NB4 (cell line): ENCODE data around the gene DRC7.

Experiments used
- DNase-seq: peaks from one replicate; pipeline ENCODE4 v3.0.0; 2010; ENCODE audit warnings: low read depth
- H3K4me3 ChIP-seq: one replicate; pipeline ENCODE4 v1.5.1; 2011; ENCODE audit warnings: mild to moderate bottlenecking, low read depth, low read length, moderate library complexity
- CTCF ChIP-seq: IDR thresholded peaks from one replicate; pipeline ENCODE4 v1.5.1; 2012; ENCODE audit warnings: low read depth, low read length
- MAX ChIP-seq: IDR thresholded peaks from 2 replicates; pipeline ENCODE4 v1.6.1; 2011; ENCODE audit warnings: low read depth, low read length
- MYC ChIP-seq: IDR thresholded peaks from 2 replicates; pipeline ENCODE4 v1.6.1; 2011; ENCODE audit warnings: low read depth, low read length
- POLR2A ChIP-seq: IDR thresholded peaks from 2 replicates; pipeline ENCODE4 v1.6.1; 2011; ENCODE audit warnings: mild to moderate bottlenecking; ENCODE audit not compliant: insufficient read length; ENCODE audit errors: extremely low read depth

DRC7 gene

GRCh38 chr16:57699481-57699880, 4.9 kb downstream of the DRC7 start:
- no peak overlapping the region for H3K4me3 ChIP-seq
- DNase-seq = no peak
- TF ChIP-seq CTCF (no peak), POLR2A (no peak), MAX (no peak), MYC (no peak)

GRCh38 chr16:57699899-57700298, 5.3 kb downstream of the DRC7 start:
- no peak overlapping the region for H3K4me3 ChIP-seq
- TF ChIP-seq POLR2A (no peak), MYC (no peak), CTCF (no peak), MAX (no peak)
- no peak for DNase-seq

GRCh38 chr16:57700781-57701551, 6.4 kb downstream of the DRC7 start:
- no peak for DNase-seq
- H3K4me3 ChIP-seq = no peak overlapping the region
- TF ChIP-seq POLR2A (no peak), MYC (no peak), MAX (no peak), CTCF (no peak)

- no peak for DNase-seq
- TF ChIP-seq MYC (no peak), MAX (no peak), CTCF (no peak), POLR2A (no peak)
- H3K4me3 ChIP-seq = no peak overlapping the region
Measured at GRCh38 chr16:57701759-57702371, 7.3 kb downstream of the DRC7 start.

- no peak overlapping the region for H3K4me3 ChIP-seq
Measured at GRCh38 chr16:57703416-57704010, 8.9 kb downstream of the DRC7 start.

More at GRCh38 chr16:57703416-57704010, 8.9 kb downstream of the DRC7 start:
- no peak for DNase-seq
- no peak for TF ChIP-seq CTCF
- TF ChIP-seq POLR2A = no peak
- no peak for TF ChIP-seq MAX
- no peak for TF ChIP-seq MYC
